Measurements from ENCODE around the gene PTPN1. TPM values are rescaled to one million over a fixed set of nuclear protein-coding genes. Genes with fewer than 3 reads are reported as not detected.
A peak's percentile ranks its signal among the peaks of the same experiment; 100 is the strongest.

The PTPN1 gene
- total and polyA plus RNA-seq, 2 of the 13 experiments (the other 11 are each of a cell fraction or from before 2014, with no cell fraction given) = 17.7 to 37.2 TPM

DNA sequence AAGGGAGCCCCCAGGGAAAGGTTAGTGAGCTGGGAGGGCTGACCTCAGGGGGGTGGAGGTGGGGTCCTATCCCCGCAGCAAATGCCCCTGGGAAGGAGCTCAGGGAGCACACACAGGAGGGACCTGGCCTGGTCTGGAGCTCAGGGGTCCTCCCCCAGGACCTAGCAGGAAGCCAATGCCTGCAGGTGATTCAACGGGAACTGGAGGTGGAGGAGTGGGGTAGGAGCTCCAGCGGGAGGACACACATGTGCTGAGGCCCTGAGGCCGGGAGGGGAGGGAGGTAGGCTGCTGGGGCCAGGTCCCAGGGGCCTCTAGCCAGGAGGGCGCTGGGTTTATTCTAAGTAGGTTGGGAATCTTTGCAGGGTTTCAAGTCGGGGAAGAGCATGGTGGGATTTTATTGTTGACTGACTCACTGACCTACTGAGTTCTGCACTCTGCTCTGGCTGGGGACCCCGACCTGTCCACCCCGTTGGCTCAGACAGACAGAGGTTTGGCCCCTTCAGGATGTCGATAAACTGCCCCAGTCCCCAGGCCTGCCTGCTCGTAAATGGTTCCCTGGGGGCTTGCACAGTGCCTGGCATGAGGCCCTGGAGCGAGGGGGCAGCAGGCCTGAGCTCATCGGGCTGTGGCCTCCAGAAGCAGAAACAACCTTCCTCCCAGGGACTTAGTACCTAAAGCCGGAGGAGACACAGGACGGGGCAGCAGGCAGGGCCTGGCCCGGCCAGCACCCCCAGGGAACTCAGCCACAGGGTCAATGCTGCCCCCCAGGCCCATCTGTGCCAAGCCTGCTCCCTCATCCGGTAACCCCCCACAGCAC, 118.9 kb downstream of the PTPN1 start (continued):
- no peak for TF ChIP-seq IKZF5 (CRISPR knock-in tag; IDR thresholded peaks at IDR 0.05)
- no peak for TF ChIP-seq ZNF563 (CRISPR knock-in tag; IDR thresholded peaks at IDR 0.05)
- TF ChIP-seq, protein P1, sequence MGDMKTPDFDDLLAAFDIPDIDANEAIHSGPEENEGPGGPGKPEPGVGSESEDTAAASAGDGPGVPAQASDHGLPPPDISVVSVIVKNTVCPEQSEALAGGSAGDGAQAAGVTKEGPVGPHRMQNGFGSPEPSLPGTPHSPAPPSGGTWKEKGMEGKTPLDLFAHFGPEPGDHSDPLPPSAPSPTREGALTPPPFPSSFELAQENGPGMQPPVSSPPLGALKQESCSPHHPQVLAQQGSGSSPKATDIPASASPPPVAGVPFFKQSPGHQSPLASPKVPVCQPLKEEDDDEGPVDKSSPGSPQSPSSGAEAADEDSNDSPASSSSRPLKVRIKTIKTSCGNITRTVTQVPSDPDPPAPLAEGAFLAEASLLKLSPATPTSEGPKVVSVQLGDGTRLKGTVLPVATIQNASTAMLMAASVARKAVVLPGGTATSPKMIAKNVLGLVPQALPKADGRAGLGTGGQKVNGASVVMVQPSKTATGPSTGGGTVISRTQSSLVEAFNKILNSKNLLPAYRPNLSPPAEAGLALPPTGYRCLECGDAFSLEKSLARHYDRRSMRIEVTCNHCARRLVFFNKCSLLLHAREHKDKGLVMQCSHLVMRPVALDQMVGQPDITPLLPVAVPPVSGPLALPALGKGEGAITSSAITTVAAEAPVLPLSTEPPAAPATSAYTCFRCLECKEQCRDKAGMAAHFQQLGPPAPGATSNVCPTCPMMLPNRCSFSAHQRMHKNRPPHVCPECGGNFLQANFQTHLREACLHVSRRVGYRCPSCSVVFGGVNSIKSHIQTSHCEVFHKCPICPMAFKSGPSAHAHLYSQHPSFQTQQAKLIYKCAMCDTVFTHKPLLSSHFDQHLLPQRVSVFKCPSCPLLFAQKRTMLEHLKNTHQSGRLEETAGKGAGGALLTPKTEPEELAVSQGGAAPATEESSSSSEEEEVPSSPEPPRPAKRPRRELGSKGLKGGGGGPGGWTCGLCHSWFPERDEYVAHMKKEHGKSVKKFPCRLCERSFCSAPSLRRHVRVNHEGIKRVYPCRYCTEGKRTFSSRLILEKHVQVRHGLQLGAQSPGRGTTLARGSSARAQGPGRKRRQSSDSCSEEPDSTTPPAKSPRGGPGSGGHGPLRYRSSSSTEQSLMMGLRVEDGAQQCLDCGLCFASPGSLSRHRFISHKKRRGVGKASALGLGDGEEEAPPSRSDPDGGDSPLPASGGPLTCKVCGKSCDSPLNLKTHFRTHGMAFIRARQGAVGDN (CRISPR knock-in tag; IDR thresholded peaks at IDR 0.05) = peak; percentile 20; the same call in 1 of the 2 replicates
- TF ChIP-seq YY1 (IDR thresholded peaks at IDR 0.05; ENCODE audit: insufficient read depth, insufficient replicate concordance, low read depth, low read length) = no peak
- TF ChIP-seq, protein P2, sequence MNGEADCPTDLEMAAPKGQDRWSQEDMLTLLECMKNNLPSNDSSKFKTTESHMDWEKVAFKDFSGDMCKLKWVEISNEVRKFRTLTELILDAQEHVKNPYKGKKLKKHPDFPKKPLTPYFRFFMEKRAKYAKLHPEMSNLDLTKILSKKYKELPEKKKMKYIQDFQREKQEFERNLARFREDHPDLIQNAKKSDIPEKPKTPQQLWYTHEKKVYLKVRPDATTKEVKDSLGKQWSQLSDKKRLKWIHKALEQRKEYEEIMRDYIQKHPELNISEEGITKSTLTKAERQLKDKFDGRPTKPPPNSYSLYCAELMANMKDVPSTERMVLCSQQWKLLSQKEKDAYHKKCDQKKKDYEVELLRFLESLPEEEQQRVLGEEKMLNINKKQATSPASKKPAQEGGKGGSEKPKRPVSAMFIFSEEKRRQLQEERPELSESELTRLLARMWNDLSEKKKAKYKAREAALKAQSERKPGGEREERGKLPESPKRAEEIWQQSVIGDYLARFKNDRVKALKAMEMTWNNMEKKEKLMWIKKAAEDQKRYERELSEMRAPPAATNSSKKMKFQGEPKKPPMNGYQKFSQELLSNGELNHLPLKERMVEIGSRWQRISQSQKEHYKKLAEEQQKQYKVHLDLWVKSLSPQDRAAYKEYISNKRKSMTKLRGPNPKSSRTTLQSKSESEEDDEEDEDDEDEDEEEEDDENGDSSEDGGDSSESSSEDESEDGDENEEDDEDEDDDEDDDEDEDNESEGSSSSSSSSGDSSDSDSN (CRISPR knock-in tag; IDR thresholded peaks at IDR 0.05) = peak; percentile 16; the same call in 1 of the 2 replicates
- 0 out of 2 replicates have a peak, but pooled peaks have one; percentile 55 for TF ChIP-seq ZBTB4 (CRISPR knock-in tag; IDR thresholded peaks at IDR 0.05; ENCODE audit: borderline replicate concordance)
- TF ChIP-seq RARG (CRISPR knock-in tag; IDR thresholded peaks at IDR 0.05; ENCODE audit: low read depth) = no peak
- TF ChIP-seq ZNF382 (CRISPR knock-in tag; IDR thresholded peaks at IDR 0.05; ENCODE audit: borderline replicate concordance) = no peak
- no peak for TF ChIP-seq ZNF709 (CRISPR knock-in tag; IDR thresholded peaks at IDR 0.05)
- TF ChIP-seq ZNF335 (CRISPR knock-in tag; IDR thresholded peaks at IDR 0.05) = no peak
- 0 out of 2 replicates have a peak, but pooled peaks have one; percentile 44 for TF ChIP-seq EZH2 (conservative IDR thresholded peaks at IDR 0.05; ENCODE audit: low read depth, low read length)
- TF ChIP-seq MIER2 (CRISPR knock-in tag; IDR thresholded peaks at IDR 0.05) = no peak
- no peak for TF ChIP-seq ZBTB39 (CRISPR knock-in tag; IDR thresholded peaks at IDR 0.05)
- peak; percentile 23; the same call in 1 of the 2 replicates for TF ChIP-seq ZNF460 (CRISPR knock-in tag; IDR thresholded peaks at IDR 0.05; ENCODE audit: borderline replicate concordance)
